HG03103 (cell line): ENCODE data around the gene DUS3L.
A peak's percentile ranks its signal among the peaks of the same experiment; 100 is the strongest.

Source experiments
- ATAC-seq: cut with Tn5 transposase; IDR thresholded peaks from one replicate; pipeline ENCODE4 v1.9.1; 2021; ENCODE audit warnings: low read depth; ENCODE audit not compliant: unreplicated experiment

DUS3L gene

DNA sequence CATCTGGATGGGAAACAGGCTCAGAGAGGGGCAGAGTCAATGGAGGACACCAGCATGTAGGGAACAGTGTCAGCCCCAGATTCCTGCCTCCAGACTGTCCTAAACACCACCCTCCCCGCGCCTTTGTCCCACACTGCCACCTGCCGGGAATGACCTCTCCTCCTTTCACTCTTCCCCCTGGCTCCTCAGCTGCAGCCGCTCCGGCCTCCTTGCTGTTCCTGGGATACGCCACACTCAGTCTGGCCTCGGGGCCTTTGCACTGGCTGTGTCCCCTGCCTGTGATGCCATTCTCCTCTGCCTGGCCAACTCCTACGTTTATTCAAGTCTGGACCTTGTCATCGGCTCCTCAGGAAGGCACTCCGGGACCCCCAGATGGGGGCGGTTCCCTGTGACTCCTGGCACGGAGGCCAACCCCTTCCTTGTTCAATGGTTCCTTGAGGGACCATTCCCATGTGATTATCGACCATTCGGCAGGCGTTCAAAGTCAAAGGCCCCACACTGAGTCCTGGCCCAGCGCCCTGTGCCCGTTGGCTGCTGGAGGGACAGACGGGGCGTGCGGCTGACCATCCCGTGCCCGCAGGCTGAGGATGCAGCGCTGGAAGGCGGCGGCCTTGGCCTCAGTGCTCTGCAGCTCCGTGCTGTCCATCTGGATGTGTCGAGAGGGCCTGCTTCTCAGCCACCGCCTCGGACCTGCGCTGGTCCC is 32.8 kb upstream of the DUS3L start:
- no peak for ATAC-seq

DNA sequence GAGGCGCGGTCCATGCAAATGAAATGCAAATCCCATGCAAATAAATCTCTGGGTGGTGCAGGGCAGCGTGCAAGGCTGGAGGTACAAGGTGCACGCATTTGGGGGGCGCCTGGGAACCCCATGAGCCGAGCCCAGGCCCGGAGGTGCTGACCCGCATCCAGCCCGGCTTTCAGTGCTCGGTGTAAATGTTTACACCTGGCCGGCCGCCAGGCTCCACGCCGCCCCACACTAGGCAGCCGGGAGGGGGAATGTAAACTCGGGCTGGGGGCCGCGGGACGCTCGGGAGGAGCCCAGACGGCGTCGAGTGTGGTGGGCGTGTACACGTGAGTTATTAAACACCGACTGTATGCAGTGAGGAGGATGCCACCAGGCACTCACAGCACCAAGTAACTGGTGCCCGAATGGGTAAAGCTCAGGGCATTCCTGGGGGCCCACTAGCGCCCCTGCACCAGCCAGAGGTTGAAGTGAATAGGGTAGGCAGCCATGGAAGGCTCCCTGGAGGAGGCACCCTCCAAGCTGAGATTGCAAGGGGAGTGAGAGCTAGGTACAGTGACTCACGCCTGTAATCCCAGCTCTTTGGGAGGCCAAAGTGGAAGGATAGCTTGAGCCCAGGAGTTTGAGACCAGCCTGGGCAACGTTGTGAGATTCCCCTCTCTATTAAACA is 31.4 kb upstream of the DUS3L start:
- no peak for ATAC-seq

DNA sequence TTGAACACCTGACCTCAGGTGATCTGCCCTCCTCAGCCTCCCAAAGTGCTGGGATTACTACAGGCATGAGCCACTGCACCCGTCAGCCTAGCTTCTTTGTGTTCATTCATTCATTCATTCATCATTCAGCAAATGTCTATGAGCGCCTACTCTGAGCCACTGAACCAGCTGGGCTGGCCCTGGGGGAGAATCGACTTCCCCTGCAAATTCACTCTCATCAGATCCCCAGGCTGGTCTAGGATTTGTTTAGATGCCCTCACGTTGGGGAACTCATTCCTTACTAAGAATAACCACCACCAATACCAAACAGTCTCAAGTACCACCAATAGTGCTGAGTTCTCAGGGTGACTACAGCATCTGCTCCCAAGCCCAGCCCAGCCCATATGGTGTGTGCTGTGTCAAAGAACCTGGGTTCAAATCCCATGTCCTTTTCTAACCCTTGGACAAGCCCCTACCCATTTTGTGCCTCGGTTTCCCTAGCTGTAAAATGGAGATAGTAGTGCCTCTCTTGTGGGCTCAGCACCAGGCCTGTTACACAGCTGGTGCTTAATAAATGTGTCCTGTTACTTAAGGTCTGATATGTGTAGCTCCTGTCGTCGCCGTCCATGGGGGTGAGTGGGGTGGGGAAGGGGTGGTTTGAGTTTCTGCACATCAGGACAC is 30.7 kb upstream of the DUS3L start:
- no peak for ATAC-seq

DNA sequence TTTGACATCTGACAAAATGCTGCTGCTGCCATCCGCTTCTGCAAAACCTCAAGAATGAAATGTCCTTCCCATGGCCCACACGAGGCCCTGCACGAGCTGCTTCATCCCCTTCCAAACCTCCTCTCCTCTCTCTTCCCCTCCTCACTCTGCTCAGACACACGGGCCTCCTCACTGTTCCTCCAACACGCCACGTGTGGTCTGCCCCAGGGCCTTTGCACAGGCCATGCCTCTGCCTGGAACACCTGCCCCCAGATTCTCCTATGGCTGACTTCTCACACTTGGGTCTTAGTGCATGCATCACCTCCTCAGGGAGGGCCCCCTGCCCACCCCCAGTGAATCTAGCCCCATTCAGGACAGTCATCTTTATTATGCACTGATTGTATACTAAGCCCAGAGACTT is 29.8 kb upstream of the DUS3L start:
- no peak for ATAC-seq

DNA sequence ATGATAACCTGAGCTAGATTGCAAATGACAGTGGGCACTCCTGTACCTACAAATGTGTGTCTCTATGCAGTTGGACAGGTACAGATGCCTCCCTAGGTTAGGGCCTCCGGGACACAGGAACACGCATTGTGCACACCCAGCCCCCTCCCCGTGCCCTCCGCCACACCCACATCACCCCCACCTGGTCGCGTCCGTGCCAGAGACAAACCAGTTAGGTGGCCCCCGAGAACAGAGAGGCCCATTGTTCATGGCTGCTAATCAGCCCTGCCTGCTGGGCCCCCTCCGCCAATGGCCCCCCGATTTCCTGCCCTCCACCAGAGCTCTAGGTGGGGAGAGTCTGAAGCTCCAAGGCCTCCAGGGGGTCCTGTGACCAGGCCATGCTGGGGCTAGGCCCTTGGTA is 27.6 kb upstream of the DUS3L start:
- no peak for ATAC-seq

DNA sequence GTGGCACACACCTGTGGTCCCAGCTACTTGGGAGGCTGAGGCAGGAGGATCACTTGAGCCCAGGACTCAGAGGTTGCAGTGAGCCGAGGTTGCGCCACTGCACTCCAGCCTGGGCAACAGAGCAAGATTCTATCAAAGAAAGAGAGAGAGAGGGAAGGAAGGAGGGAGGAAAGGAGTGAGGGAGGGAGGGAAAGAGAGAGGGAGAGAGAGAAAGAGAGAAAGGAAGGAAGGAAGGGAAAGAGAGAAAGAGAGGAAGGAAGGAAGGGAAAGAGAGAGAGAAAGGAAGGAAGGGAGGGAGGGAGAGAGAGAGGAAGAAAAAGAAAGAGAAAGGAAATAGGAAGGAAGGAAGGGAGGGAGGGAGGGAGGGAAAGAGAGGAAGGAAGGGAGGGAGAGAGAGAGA is 26.3 kb upstream of the DUS3L start:
- no peak for ATAC-seq

DNA sequence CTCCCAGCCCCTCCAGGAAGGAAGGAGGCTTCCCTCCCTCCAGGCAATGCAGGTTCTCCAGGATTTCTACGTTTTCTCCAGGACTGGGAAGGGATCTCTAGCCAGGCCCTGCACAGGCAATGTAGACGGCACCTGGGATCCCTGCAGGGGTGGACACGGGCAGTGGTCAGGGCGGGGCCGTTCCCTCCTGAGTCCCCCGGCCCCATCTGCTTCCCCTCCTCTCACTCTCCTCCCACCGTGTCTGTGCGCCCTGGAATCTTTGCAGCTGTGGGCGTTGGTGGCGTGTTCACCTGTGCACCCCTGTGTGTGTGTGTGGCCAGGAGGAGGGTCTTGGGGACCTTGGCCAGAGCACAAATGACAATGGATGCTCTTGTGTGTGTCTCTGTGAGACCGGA is 23.9 kb upstream of the DUS3L start:
- ATAC-seq: no peak

DNA sequence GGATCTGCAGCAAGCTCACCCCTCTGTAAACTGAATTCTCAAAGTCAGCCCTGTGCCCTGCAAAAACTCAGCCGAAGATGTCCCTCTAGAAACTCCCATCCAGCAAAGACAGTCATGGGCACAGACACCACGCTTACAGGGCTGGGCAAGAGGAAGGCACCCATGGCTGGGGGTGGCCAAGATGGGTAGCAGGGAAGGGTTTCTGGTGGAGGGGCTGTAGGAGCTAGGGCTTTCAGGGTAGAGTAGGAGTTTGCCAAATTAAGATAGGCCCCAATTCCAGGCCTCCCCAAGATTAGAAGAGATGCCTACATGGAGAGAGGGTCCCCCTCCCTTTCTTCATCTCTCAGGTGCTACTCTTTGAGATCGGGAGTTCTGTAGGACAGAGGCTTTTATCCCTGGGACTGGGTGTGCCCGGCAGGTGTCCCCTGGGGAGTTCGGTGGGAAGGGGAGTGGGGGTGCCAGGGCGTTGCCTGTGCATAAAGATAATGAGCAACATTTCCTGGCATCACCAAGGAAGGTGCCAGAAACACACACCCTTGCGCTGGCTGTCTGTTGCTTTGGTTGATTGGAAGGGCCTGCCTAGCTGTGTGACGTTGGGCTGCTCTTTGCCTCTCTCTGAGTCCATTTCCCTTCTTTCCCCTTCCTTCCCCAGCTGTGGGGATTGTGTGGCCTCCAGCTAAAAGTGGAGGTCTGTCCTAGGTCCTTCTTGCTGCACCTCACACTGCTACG is 23.3 kb upstream of the DUS3L start:
- no peak for ATAC-seq

DNA sequence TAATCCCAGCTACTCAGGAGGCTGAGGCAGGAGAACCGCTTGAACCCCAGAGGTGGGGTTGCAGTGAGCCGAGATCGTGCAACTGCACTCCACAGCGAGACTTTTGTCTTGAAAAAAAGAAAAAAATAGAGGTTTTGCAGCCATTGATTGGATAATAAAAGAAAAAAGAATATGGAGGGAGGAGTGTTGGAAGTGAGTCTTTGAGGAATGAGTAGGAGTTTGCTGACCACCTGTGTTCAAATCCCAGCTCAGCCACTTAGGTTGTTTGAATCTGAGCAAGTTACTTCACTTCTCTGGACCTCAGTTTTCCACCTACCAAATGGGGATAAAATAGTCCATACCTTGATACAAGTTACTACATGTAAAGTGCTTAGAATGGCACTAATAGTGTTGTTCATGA is 20.2 kb upstream of the DUS3L start:
- no peak for ATAC-seq

DNA sequence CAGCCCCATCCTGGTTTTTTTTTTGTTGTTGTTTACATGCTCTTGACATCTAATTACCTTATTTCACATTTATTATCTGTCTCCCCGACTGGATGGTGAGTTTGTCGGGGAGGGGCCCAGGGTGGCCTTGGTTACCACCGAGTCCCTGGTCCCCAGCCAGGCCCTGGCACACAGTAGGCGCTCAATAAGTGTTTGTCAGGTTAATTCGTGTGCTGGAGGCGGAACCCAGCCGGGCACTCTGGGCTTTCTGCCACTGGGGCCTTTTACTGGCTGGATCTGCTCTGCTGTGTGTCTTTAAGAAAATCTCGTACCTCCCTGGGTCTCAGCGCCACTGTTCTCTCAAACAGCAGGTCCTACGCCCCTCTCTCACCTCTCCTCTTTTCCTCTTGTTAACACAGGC is 18.5 kb upstream of the DUS3L start:
- no peak for ATAC-seq

DNA sequence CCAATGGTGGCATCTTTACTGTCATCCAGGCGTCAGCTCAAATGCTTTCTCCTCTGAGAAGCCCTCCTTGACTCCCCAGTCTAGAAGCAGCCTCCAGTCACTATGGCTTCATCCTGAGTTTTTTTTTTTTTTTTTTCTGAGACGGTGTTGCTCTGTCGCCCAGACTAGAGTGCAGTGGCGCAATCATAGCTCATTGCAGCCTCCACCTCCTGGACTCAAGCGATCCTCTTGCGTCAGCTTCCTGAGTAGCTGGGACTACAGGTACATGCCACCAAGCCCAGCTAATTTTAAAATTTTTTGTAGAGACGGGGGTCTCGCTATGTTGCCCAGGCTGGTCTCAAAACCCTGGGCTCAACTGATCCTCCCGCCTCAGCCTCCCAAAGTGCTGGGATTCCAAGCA is 18.1 kb upstream of the DUS3L start:
- no peak for ATAC-seq

DNA sequence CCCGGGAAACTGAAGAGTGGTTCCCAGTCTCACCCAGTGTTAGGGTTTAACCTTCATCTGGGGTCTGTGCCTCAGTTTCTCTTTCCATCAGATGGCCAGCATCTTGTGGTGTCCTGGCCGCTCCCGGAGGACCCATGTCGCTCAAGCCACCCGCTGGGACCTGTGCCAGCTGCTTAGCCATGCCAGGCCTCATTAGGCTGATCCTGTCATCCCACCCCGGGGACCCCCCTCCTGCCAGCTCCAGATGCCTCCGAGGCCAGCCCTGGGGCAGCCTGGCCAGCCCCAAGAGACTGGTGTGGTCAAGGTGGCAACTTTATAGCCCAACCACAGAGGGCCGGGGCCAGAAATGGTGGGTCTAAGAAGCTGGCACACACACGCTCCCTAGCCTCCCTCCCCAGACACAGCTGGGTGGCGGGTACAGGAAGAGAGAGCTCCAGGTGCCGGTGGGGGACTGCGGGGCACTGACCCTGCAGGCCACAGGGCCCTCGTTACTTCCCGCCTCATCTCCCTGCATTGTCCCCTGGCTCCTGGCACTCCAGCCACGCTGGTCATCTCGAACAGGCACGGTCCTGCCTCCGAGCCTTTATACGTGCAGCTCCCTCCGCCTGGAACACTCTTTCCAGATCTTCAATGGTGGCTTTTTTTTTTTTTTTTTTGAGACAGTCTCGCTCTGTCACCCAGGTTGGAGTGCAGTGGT is 17.3 kb upstream of the DUS3L start:
- ATAC-seq: no peak

DNA sequence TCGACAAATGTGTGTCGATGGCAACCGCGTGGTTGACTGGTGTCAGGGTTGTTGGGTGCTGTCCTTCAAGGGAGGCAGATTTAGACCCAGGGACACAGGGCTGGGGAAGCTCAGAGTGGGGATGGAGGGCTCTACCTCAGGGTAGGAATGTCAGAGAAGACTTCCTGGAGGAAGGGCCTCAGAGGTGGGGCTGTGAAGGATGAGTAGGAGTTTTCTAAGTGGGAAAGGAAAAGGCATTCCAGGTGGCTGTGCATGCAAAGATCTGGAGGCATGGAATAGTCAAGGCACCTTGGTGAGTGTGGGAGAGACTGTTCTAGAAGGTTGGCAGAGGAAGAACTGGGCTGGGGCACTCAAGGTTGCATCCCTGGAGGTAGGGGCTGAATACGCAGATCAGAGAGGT is 15.9 kb upstream of the DUS3L start:
- no peak for ATAC-seq

DNA sequence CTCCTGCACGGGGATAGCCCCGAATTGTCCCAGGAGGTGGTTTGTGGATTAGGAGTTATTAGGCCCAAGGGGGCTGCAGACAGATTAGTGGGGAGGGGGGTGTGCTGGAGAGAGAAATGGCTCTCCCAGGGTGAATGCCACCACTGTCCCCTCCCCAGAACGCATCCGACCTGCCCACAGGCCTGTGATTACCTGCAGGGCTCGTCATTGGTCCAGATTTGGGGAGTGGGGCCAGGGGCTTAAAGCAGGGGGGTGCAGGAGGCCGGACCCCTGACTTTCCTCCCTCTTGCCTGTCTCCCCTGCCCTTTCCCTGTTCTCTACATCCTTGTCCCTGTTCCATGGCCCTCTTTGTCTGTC is 15.1 kb upstream of the DUS3L start:
- no peak for ATAC-seq

DNA sequence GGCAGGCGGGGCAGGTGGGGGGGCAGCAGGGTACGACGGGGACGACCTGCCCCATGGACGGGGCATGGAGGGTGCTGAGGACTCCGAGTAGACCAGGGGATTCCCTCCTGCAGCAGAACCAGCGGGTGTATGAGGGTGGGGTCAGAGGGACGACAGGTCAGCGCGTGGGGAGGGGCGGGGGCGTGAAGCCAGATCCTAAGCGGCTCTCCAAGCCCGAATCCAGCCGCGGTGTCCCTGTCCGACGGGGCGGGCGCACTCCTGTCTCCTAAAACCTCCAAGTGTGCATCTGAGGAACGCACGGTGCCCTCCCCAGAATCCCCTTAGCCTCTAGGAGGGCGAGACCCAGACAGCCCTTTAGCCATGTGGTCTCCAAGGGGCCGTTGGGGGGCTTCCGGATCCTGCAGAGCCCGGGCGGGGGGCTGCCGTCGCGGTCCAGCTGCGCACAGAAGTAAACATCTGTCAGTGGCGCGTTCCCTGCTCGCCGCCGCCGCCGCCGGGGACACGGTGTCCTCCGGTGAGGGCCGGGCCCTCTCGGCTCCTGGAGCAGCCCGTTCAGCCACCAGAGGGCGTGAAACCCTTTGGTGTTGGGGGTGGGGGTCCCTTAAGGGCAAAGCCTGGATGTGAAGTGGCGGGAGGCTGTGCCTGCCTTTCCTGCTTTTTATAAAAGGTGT is 14.6 kb upstream of the DUS3L start:
- no peak for ATAC-seq

DNA sequence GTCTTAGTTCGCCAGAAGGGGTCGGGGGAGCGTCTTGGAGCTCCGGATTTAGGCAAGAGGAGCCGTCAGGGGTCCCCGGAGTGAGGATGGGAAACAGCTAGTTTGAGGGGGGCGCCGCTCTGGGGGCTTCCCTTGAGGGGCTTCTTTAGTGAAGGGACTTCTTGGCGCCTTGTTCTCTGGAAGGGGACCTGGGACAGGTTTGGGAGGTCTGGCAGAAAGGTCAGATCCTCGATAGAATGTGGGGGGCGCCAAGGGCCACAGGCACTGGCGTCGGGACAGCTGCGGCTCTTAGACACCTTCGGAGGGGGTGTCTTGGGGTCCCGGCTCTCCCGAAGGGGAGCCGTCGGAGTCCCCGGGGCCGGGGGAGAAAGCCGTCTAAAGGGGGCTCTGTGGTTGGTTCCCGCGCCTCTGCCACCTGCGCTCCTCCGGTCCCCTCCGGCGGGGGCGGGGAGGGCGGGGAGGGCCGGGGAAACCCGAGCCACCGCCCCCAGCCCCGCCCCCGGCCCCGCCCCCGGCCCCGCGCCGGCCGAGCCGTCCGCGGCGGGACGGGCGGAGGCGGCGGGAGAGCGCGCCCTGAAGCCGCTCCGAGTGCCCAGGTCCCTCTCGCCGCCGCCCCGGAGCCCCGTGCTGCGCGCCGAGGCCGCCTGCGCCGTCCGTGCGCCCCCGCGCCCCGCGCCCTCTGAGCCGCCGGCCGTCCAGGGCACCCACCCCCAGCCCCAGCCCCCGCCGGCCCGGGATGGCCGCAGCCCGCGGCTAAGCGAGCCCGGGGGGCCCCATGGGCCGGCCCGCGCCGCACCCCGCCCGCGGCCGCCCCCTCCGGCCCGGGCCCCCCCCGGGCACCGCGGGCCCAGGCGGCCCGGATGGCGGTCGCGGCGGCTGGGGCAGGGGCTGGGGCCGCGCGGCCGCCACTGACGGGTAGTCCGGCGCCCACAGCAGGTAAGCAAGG is 13.8 kb upstream of the DUS3L start, which contains the start of gene NRTN:
NRTN (plus strand) TSS at position 552 of the 946 bp plus-strand sequence. CDS start 19,099 bp downstream, outside the sequence.
- no peak for ATAC-seq

DNA sequence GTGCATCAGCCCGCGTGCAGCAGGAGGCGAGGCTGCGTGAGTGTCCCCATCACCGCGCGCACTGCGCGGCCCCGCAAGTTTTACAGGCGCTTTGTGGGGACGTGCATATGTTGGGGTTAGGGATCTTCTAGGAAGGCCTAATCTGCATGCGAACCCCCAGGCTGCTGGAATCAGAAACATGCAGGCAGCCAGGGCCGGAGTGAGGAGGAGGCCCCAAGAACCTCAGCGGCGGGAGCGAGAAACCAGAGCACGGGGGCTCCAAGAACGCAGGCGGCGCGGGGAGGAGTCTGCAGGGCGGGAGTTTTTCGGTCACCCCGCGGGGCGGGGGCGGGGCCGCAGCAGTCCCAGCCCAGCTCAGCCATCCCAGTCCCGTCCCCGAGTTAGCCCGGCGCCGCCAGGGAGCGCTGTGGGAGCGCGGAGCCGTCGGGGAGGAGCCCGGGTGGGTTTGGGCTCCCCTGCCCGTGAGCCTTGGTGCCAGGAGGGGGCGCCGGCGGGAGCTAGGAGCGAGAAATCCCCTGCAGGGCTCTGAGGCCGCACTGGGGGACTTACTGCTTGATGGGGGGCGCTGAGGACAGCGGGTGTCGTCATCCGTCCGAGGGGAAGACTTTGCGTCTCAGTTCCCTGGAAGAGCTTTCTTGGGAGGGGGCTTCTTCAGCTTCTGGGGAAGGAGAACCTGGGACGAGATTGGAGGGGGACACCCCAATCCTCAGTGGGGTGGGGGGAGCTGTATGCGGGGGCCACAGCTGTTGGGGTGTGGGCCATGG is 13.0 kb upstream of the DUS3L start:
- peak; percentile 60 for ATAC-seq

DNA sequence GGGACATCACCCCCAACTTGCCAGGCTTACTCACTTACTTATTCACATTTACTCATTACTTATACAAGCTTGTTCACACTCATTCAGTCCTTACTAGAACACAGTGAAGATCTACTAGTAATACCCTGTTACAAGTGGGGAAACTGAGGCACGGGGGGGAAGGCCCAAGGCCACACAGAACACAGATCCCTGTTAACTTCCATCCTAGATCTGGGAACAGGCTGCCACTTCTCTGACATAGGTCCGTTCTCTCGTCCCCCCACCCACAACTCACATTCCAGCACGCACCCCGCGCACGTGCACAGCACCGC is 12.4 kb upstream of the DUS3L start:
- no peak for ATAC-seq
